GM21367 (cell line): ENCODE data around the gene ZSCAN23.
"Not testable (repeated sequence)": the region's sequence is repeated elsewhere in the genome, so short reads cannot be mapped to it uniquely, and the experiment has no call there.

Experiments used
- ATAC-seq: cut with Tn5 transposase; IDR thresholded peaks from one replicate; pipeline ENCODE4 v1.9.1; 2021; ENCODE audit not compliant: unreplicated experiment

Gene ZSCAN23

DNA sequence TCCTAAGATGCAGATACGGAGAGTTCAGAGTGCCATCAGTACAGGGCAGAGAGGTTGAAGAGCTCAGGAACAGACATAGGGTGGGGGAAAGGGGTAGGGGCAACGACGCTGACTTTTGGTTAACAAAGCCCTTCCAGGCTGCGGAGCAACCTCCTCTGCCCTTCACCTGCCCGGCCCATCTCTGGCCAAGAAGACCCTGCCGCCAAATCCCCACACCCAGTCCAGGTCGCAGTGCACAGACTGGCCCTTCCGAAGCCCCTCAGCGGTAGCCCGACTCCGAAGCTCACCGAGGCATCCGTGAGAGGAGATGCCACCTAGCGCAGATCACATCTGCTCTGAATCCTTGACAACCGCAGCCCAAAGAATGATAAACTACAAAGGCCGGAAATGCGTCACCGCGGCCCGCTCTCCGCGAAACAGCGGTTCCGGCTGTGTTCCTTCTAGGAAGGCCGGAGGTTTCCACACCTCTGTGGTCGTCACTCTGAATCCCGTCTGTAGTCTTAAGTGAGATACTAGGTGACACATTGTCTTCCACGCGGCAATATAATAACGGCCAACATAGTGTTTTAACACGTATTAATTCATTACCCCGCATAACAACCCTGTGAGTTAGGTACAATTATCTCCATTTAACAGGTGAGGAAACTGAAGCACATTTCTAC, at the start of gene ZSCAN23:
Gene ZSCAN23 (minus strand): TSS at position 380 of the 662 bp plus-strand sequence. CDS start 7,225 bp downstream, outside the sequence.
- ATAC-seq = peak; percentile 89

GRCh38 chr6:28491984-28492317, 48.7 kb upstream of the ZSCAN23 start:
- no peak for ATAC-seq

DNA sequence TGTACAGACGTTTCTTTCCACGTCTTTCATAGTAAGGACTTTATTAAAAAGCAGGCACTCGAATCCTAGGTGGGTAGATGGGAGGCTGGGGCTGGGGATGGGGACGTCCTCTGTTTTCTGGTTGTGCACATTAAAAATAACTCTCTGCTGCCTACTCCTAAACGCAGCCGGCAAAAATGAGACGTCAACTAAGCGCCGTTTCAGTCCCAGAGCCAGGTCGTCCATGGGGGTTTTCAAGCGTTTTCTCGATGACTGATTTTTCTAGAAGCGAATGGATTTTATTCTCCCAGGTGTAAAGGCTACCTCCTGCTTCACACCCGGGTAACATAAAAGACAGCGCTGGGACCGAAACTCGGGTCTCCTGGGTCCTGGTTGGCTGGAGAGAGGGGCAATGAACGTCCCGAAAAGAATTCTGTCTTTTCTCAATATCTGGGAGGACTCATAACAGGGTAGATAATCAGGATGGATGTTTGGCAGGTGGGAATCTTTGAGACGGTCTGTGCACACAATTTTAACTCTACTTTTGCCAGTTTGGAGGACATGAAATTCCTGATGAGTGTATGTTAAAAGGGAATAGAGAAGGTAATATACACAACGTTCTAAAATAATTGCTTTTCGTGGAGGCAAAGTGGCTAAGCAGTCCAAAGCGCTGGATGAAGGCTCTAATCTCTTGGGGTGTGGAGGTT, 47.1 kb upstream of the ZSCAN23 start:
- no peak for ATAC-seq

DNA sequence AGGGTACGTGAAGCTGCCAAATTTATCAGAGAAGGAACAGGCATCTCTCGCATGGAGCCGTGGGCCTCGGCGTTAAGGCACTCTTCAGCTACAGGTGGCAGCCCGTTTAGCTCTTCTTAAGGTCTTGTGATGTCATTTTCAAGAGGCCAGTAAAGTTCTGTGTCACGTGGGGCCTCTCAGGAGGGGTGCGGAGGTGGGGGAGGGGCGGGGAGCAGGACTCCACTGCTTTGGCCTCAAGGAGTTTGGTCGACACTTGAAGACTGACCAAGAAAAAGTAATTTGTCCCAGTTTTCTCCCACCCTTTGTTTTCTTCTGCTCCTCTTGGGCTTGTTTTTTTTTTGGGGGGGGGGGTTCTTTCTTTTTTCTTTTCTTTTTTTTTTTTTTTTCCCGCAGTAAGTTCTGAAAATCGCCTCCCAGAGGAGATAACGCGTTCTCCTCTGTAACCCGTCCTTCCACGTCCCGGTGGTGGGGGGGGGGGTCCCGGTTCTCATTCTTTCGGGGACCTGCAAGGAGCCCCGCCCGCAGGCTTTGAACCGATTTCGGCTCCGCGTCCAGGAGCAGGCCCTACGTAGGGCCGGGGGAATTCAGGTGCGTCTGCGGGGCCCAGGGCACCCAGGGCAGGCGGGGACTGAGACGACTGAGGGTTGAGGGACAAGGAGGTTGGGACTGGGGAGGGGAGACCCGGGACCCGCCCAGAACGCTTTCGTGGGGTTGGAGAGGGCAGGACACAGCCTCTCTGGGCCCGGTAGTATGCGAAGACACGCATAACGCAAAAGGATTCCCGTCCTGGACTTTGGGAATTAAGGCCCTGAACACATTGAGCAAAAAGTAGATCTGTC, 46.3 kb upstream of the ZSCAN23 start:
- peak; percentile 74 for ATAC-seq

GRCh38 chr6:28488916-28489365, 45.6 kb upstream of the ZSCAN23 start:
- no peak for ATAC-seq

DNA sequence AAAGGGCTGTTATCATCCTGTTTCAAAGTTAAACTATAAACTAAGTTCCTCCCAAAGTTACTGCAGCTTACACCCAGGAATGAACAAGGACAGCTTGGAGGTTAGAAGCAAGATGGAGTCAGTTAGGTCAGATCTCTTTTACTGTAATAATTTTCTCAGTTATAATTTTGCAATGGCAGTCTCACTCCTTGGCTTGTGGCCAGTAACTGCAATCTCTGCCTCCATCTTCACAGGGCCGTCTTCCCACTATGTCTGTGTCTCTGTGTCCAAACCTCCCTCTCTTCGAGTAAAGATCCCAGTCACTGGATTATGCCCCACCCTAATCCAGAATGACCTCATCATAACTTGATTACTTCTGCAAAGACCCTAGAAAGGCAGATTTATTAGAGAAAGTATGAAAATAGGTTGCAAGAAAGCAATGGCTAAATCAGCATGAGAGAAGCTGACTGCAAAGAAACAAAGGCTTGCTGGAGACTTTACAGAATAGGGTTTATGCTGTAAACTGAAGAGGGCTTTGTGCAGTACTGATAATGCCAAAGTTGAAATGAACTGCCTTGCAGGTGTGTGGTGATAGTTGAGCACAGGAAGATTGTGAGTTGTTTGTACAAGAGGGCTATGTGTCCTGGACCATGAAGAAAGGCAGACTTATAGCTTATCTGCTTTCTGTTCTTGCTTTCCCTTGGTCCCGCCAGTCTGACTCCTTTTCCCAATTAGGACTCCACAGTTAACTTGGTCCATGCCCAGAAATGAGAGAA, 43.9 kb upstream of the ZSCAN23 start:
- ATAC-seq = no peak

DNA sequence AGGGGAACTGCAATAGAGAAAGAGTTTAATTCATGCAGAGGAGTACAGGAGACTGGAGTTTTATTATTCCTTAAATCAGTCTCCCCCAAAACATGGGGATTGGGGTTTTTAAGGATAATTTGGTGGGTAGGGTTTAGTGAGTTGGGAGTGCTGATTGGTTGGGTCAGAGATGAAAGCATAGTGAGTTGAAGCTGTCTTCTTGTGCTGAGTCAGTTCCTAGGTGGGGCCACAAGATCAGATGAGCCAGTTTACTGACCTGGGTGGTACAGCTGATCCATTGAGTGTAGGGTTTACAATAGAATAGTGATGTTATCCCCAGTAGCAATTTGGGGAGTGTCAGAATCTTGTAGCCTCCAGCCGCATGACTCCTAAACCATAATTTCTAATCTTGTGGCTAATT, 43.2 kb upstream of the ZSCAN23 start:
- no peak for ATAC-seq

DNA sequence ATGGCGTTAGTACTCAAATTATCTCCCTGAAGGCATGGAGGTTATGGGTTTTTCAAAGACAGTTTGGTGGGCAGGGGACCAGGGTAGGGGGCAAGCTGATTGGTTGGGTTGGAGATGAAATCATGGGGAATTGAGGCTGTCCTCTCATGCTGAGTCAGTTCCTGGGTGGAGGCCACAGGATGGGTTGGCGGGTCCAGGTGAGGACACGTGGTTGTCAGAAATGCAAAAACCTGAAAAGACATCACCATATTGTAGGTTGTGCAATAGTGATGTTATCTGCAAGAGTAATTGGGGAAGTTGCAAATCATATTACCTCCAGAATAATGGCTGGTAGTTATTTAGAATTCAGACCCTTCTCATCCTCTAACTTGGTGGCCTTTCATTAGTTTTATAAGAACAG, 42.2 kb upstream of the ZSCAN23 start:
- no peak for ATAC-seq

DNA sequence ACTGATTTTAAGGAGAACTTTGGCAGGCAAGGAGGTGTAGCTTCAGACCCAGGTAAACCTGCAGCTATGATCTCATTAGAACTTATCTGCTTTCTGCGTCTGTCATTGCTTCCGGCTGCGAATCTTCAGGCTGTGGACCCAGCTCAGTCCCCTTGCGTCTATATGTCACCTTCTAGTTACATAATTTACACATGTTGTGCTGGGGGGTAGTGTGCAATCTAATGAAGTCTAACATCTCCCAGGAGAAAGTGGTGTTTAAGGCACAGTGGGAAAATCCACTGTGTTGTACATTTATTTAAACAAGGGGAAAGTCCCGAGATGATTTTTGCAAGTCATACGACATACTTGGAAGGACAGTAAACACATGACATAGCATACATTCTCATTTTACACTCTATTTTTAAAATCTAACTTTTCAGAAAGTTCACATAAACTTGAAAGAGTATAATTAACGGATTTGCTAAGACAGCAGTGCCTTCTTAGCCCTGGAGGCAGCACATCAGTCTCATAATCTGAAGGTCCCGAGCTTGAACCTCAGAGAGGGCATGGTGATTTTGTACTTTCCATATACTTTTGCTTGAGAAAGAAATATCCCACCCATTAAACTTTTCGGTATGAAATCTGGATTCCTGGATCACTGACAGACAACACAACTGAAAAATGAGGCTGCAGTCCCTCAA, 37.1 kb upstream of the ZSCAN23 start:
- no peak for ATAC-seq

GRCh38 chr6:28478518-28478917, 35.2 kb upstream of the ZSCAN23 start:
- ATAC-seq = no peak

DNA sequence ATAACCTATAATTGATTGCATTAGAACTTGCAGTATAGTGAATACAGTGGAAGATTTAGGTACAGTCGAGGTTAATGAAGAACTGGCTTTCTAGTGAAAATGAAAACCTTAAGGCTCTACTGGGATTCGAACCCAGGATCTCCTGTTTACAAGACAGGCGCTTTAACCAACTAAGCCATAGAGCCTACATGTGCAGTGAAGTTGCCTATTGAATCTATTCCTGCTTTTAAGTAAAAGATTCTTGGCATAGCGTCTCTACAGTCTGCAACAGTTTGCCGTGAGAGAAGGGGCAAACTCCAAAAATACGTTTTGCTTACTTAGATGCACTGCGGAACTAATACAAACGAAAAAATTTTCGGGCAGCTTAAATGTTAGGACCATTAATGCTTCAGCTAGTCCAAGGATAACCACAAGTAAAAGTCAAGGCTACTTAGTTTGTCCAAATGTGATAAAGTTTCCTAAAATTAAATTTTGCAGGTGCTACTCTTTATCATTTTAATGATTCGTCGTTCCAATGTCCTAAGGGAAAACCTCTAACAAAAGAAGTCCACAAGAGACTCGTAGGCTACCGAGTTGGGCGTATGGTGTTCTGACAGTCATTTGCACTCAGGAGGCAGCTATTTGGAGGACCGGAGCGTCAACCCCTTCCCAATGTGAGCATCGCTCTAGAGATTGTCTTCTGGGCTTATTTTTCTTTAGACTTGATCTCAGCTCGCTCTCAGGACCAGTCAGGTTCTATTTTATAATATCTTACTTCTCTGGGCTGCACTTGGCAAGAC, 31.3 kb upstream of the ZSCAN23 start:
- no peak for ATAC-seq

DNA sequence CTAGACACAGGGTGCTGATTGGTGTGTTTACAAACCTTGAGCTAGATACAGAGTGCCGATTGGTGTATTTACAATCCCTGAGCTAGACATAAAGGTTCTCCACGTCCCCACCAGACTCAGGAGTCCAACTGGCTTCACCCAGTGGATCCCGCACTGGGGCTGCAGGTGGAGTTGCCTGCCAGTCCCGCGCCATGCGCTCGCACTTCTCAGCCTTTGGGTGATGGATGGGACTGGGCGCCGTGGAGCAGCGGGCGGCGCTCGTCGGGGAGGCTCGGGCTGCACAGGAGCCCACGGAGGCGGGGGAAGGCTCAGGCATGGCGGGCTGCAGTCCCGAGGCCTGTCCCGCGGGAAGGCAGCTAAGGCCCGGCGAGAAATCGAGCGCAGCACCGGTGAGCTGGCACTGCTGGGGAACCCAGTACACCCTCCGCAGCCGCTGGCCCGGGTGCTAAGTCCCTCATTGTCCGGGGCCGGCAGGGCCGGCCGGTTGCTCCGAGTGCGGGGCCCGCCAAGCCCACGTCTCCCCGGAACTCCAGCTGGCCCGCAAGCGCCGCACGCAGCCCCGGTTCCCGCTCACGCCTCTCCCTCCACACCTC, 26.0 kb upstream of the ZSCAN23 start:
- not testable (repeated sequence) for ATAC-seq

- no peak for ATAC-seq
These were observed 24.8 kb upstream of the ZSCAN23 start for GRCh38 chr6:28468056-28468455.

DNA sequence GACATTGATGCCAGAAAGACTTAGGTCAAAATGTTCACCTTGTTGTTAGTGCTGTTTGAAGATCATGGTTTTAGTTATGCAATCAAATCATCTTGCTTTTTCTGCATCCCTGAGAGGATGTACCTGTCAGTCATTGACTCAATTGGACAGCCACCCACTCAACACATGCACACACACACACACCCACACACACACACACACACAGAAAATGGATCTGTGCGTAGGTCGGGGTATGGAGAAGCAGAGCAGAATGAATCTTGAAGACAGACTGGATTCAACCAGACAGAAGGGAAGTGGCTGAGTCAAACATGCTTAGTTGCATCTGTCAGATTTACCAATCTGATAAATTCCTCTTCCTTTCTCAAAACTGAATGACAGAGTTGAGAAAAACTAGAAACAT, 19.1 kb upstream of the ZSCAN23 start:
- no peak for ATAC-seq

GRCh38 chr6:28458568-28458967, 15.3 kb upstream of the ZSCAN23 start:
- no peak for ATAC-seq

DNA sequence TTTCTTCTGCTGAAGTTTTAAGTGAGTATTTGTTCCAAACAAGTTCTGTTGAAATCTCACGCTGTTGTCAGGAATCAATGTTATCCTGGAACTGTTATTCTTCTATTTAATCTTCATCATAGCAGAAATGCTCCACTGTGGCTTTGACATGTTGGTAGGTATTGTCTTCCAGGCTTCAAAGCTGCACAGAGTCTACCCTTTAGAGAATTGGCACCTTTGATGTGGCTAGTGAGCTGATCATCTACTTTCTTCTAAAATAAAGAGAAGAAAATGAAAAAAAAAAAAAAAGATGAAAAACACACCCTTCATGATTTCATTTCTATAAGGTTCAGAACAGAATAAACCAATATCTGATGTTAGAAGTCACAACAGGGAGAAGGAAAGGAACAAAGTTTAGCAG, 5.8 kb upstream of the ZSCAN23 start:
- ATAC-seq = no peak

DNA sequence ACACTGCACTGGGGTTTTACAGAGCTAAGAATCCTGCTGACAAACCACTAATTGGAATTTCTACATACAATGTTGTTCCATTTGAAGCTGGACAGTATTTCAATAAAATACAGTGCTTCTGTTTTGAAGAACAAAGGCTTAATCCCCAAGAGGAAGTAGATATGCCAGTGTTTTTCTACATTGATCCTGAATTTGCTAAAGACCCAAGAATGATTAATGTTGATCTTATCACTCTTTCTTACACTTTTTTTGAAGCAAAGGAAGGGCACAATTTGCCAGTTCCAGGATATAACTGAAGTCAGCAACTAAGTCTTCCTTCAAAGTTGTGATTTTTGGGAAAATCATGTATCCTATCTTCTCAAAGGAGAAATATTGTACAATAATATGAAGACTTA, 4.2 kb upstream of the ZSCAN23 start:
- ATAC-seq = not testable (repeated sequence)

DNA sequence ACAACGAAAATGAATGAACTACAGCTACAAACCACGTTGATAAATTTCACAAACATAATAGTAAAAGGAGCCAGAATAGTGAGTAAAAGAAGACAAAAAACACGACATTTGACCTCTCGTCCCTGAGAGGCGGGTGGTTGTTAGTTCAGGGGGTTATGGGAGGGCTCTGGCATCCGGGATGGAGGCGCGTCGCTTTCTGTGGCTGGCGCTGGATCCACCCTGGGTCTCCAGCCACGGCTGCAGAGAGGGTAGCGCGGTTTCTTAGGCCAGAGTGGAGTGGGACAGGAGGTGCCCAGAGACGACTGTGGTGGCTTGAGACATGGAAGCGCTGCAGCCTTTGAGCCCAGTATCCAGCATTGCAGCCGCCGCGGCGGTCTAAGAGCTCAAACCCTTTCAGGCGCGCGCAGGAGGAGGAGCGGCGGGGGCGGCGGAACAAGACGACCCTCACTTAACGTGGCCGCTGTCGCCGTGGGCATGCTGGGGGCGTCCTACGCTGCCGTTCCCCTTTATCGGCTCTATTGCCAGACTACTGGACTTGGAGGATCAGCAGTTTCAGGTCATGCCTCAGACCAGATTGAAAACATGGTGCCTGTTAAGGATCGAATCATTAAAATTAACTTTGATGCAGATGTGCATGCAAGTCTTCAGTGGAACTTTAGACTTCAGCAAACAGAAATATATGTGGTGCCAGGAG, 3.7 kb upstream of the ZSCAN23 start:
- ATAC-seq = no peak

GRCh38 chr6:28444759-28445158, 1.5 kb upstream of the ZSCAN23 start:
- not testable (repeated sequence) for ATAC-seq
